Inferior parietal cortex (tissue), 1 donor: Measurements from ENCODE around the gene EMC9.
"Not testable (repeated sequence)": the region's sequence is repeated elsewhere in the genome, so short reads cannot be mapped to it uniquely, and the experiment has no call there.

Experiments
- DNase-seq: peaks from one replicate; pipeline ENCODE4 v3.0.0-alpha.2; 2016; ENCODE audit errors: extremely low spot score

Gene EMC9

GRCh38 chr14:24108336-24108874 is 33.0 kb downstream of the EMC9 start:
- no peak for DNase-seq

GRCh38 chr14:24106672-24107271 is 34.6 kb downstream of the EMC9 start:
- no peak for DNase-seq

DNA sequence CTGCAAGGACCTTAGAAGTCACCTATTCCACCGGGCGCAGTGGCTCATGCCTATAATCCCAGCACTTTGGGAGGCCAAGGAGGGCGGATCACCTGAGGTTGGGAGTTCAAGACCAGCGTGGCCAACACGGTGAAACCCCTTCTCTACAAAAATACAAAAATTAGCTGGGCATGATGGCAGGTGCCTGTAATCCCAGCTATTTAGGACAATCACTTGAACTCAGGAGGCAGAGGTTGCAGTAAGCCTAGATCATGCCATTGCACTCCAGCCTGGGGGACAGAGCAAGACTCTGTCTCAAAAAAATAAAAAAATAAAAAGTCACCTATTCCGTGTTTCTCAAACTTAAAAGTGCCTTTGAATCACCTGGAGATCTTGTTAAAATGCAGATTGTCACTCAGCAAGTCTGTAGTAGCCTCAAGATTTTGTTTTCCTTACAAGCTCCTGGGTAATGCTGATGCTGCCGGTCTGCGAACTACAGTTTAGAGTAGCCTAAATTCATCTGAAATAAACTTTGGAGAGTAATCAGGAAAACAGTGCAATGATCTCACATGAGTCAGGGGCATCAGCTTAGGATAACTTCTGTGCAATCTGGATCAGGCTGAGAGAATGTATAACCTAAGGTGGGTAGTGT is 35.7 kb downstream of the EMC9 start:
- not testable (repeated sequence) for DNase-seq

GRCh38 chr14:24103451-24103850 is 37.9 kb downstream of the EMC9 start:
- DNase-seq: no peak

DNA sequence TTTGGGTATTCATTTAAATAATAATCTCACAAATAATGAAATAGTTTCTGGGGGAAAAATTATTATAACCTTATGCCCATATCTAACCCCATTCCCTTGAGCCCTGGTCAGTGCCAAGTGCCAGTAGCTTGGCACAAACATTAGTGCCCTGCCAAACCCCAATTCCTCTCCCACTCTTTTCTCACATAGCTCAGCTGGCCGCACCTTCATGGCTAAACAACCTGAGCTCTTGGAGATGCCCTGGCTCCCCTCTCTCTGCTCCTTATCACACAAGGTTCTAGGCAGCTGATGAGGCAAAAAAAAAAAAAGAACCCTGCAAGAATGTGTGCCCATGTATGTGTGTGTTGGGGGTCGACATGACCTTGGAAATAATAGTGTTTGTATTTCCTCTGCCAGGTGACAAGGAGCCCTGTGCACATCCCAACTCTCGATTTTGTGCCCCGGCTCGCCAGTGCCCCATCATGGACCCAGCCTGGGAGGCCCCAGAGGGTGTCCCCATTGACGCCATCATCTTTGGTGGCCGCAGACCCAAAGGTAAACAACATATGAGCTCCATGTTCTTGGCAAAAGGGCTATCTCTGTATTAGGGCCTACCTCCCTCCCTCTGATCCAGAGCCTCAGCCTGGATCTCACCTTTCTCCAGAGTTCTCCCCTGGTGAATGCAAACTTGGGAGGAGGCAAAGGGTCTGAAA is 38.9 kb downstream of the EMC9 start:
- DNase-seq: no peak

GRCh38 chr14:24100982-24101494 is 40.4 kb downstream of the EMC9 start:
- DNase-seq: no peak

GRCh38 chr14:24100197-24100981 is 41.0 kb downstream of the EMC9 start:
- DNase-seq: no peak

GRCh38 chr14:24098927-24099813 is 42.2 kb downstream of the EMC9 start:
- DNase-seq: no peak

- DNase-seq: no peak
Observed at GRCh38 chr14:24098229-24098926, 43.0 kb downstream of the EMC9 start.

GRCh38 chr14:24096545-24097181 is 44.7 kb downstream of the EMC9 start:
- DNase-seq: no peak

DNA sequence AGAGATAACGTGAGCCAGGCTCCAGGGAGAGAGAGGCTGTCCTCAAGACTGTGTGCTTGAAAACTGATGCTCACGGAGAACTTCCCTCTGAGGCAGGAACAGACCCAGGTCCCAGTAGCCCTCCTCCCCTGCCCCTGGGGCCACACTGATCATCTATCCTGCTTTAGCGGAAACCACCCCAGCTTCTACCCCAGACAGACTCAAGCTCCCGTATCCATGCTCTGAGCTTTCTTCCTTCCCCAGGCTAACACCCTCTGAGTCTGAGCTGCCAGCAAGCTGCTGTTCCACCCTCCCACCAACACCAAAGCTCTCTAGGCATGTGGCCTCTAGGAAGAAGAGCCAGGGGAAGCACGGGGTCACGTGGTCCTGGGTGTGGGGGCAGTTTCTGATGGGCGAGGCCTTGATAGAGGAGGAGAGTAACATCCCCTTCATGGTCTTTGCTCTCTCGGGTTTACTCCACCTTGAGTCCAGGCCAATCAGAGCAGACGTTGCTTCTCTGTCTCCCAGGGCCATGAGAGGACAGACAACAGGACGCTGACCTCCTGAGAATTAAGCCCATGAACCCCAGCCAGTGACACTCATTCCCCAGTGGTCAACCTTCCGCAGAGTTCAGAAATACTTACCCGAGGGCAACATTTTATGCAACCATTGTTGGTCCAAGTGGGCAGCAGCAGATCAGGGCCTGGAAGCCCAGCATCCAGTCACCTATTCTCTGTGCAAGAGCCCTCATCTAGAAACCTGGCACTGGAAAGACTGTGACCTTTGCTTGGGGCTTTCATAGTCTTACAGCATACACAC is 45.9 kb downstream of the EMC9 start:
- no peak for DNase-seq

DNA sequence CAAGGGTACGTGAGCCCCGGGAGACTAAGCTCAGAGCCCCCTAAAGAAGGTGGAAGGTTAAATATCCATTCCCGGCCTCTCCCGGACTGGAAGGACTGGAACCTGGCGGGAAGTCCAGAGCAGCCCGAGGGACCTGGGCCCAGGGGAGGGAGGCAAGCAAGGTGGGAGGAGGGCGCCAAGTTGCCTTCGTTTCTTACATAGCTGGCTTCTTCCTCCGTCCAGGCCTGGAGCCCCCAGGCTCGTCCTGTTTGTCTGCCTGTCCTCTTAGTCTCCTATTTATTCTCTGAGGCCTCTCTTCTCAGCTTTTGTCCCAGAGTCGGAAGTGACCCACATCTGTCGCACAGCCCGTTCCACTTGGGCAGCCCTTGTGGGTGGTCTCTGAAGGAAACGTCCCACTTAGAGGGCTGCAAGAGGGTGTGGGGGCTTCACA is 46.5 kb downstream of the EMC9 start:
- DNase-seq: no peak

- DNase-seq: no peak
Observed at GRCh38 chr14:24093901-24094840, 47.2 kb downstream of the EMC9 start, which contains the start of gene PCK2. Gene PCK2, plus strand, starts transcription at chr14:24094311. Its CDS starts 95 bp downstream, at chr14:24094406.

- DNase-seq: no peak
Observed at GRCh38 chr14:24093207-24093900, 48.0 kb downstream of the EMC9 start.

DNA sequence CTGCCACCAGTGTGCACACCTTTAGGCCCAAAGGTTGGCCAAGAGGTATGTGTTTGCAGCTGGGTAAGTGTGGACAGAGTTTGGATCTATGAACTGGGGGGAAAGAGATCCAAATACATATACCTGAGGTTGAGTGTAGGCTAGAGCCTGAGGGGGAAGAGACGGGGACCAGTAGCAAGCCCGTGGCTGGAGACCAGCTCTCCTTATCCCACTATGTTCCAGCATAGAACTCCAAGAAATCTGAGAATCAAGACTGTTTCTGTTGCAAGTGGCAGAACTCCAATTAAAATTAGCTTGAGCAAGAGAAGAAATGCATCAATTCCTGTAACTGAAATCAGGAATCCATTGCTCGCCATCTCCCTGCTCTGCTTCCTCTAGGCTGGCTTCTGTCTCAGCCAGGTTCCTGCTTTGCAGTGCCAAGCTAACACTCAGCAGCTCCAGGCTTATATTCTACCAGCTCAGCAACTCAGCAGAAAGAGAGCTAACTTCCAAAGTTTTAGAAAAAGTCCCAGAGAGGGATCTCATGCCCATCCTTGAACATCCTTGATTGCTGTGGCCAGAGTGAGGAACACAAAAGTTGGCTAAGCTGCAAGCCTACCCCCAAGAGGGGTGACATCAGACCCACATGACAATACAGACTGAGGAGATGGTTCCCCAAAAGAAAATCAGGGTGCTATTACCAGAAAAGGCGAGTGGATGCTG is 48.7 kb downstream of the EMC9 start:
- DNase-seq: no peak

- no peak for DNase-seq
Observed at GRCh38 chr14:24092110-24092504, 49.3 kb downstream of the EMC9 start.
